DMS 273 treated with DMSO at 0.1 percent for 48 hours (cell line): ENCODE results near the gene TCF7L2.
"Not testable (repeated sequence)": the region's sequence is repeated elsewhere in the genome, so short reads cannot be mapped to it uniquely, and the experiment has no call there.

Experiments
- DNase-seq: peaks from one replicate; lab custom pipeline; 2025; lab: John Stamatoyannopoulos, UW

Gene TCF7L2

GRCh38 chr10:113096128-113096996, 146.3 kb downstream of the TCF7L2 start:
- DNase-seq: no peak

- no peak for DNase-seq
Measured at GRCh38 chr10:113097036-113097435, 147.0 kb downstream of the TCF7L2 start.

GRCh38 chr10:113099431-113100183, 149.6 kb downstream of the TCF7L2 start:
- peak; percentile 10 for DNase-seq

GRCh38 chr10:113100281-113100680, 150.2 kb downstream of the TCF7L2 start:
- DNase-seq: no peak

GRCh38 chr10:113103131-113103840, 153.2 kb downstream of the TCF7L2 start:
- DNase-seq: no peak

- DNase-seq: no peak
Measured at GRCh38 chr10:113104047-113104446, 154.0 kb downstream of the TCF7L2 start.

GRCh38 chr10:113108194-113108835, 158.3 kb downstream of the TCF7L2 start:
- no peak for DNase-seq

GRCh38 chr10:113108948-113109347, 158.9 kb downstream of the TCF7L2 start:
- no peak for DNase-seq

GRCh38 chr10:113109482-113109881, 159.4 kb downstream of the TCF7L2 start:
- not testable (repeated sequence) for DNase-seq

GRCh38 chr10:113111260-113111659, 161.2 kb downstream of the TCF7L2 start:
- DNase-seq: no peak

- DNase-seq: peak; percentile 54
Measured at GRCh38 chr10:113111900-113112853, 162.1 kb downstream of the TCF7L2 start.

- DNase-seq: no peak
Measured at GRCh38 chr10:113113241-113113640, 163.2 kb downstream of the TCF7L2 start.

GRCh38 chr10:113113918-113114317, 163.9 kb downstream of the TCF7L2 start:
- no peak for DNase-seq

- no peak for DNase-seq
Measured at GRCh38 chr10:113115556-113115955, 165.5 kb downstream of the TCF7L2 start.

GRCh38 chr10:113118882-113119281, 168.8 kb downstream of the TCF7L2 start:
- DNase-seq: no peak

GRCh38 chr10:113119801-113120200, 169.8 kb downstream of the TCF7L2 start:
- DNase-seq: no peak

- DNase-seq: no peak
Measured at GRCh38 chr10:113121153-113121552, 171.1 kb downstream of the TCF7L2 start.

- DNase-seq: no peak
Measured at GRCh38 chr10:113122947-113123346, 172.9 kb downstream of the TCF7L2 start.

GRCh38 chr10:113124724-113125123, 174.7 kb downstream of the TCF7L2 start:
- DNase-seq: no peak

- no peak for DNase-seq
Measured at GRCh38 chr10:113125612-113126011, 175.6 kb downstream of the TCF7L2 start.
